Measurements from ENCODE around the gene MT2A.
"Not testable (repeated sequence)": the region's sequence is repeated elsewhere in the genome, so short reads cannot be mapped to it uniquely, and the experiment has no call there.

MT2A gene

DNA sequence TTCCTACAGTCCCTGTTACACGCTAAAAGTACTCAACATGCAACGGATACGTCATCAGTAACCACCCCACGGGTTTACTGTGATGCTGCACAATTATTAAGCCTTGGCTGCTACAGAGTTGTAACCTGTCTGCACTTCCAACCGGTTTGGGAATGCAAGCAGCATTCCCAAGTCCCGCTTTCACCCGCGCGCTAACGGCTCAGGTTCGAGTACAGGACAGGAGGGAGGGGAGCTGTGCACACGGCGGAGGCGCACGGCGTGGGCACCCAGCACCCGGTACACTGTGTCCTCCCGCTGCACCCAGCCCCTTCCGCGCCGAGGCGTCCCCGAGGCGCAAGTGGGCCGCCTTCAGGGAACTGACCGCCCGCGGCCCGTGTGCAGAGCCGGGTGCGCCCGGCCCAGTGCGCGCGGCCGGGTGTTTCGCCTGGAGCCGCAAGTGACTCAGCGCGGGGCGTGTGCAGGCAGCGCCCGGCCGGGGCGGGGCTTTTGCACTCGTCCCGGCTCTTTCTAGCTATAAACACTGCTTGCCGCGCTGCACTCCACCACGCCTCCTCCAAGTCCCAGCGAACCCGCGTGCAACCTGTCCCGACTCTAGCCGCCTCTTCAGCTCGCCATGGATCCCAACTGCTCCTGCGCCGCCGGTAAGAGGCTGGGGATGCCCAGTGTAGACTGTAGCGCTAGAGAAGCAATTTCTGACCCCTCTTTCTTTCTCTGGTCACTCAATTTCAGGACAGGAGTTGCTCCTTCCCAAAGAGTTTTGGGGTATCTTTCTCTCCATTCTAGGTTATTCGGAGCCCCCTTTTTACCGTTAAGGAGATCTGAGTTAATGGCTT is at the start of gene MT2A:
Gene MT2A (plus strand): TSS at position 542 of the 833 bp plus-strand sequence. CDS start 72 bp downstream, at position 614.
- peak; percentile 94 for DNase-seq

- DNase-seq, result no peak
These were observed 49.3 kb upstream of the MT2A start for GRCh38 chr16:56559109-56559508.

- DNase-seq, result no peak
These were observed 47.9 kb upstream of the MT2A start for GRCh38 chr16:56560447-56560846.

GRCh38 chr16:56561126-56561525 is 47.3 kb upstream of the MT2A start:
- DNase-seq, result no peak

DNA sequence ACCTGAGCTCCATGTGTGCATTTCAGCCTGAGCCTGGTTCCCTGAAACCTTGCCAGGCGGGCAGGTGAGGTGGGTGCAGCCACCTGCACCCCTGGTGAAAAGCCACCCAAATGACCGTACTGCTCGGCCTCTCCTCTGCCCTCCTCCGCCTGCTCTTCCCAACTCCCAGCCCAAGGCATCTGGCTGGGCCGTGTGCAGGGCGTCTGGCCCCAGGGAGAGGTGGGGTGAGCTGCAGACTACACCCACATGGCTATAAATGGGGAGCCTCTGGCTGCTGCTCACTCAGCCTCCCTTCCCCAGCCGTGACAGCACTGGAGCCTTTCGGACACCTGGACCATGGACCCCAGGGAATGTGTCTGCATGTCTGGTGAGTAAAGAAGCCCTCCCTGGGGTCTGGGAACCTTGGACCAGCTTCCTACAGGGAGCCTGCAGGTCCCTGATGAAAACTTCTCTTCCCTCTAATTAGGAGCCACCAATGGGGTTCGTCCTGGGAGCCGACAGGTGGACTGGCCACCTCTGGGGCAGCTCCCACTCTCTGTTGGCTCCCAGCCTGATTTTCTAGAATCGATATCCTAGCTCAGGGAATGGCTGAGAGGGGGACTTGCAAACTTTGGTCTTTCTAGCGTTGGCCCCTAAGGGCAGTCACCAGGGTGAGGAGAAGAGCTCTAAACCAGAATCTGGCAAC is 43.4 kb upstream of the MT2A start, which contains the start of gene MT4:
Gene MT4 (plus strand): TSS at position 281 of the 685 bp plus-strand sequence. CDS start 56 bp downstream, at position 337.
- DNase-seq, result no peak

DNA sequence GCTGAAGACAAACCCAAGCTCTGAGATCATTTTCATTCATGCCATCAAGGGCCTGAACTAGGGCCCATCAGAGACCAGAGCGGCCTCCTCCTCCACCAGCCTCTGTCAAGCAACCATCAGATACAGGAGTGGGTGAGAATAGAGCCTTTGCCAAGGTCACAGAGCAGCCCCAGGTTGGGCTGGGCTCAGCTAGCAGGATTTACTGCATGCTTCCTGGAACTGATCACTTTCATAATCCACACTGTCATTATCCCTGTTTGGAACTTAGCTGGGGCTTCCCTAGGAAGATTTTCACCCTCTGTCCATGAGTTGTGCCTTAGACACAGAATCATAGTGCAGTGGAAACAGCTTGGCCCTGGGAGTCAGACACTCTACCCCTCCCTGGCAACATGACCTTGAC is 38.4 kb upstream of the MT2A start:
- DNase-seq, result no peak

DNA sequence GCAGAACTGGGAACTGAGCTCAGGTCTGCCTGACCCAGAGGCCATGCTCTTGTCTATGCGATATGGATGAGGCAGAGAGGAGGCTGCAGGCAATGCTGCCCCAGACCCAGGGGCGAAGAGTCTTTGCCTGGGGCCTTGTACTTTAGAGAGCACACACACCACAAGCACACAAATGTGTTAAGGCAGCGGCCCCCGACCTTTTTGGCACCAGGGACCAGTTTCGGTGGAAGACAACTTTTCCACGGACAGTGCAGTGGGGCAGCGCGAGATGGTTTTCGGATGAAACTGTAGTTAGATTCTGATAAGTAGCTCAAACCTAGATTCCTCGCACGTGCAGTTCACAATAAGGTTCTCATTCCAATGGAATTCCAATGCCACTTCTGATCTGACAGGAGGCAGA is 36.9 kb upstream of the MT2A start:
- no peak for DNase-seq

- no peak for DNase-seq
These were observed 33.8 kb upstream of the MT2A start for GRCh38 chr16:56574625-56575024.

DNA sequence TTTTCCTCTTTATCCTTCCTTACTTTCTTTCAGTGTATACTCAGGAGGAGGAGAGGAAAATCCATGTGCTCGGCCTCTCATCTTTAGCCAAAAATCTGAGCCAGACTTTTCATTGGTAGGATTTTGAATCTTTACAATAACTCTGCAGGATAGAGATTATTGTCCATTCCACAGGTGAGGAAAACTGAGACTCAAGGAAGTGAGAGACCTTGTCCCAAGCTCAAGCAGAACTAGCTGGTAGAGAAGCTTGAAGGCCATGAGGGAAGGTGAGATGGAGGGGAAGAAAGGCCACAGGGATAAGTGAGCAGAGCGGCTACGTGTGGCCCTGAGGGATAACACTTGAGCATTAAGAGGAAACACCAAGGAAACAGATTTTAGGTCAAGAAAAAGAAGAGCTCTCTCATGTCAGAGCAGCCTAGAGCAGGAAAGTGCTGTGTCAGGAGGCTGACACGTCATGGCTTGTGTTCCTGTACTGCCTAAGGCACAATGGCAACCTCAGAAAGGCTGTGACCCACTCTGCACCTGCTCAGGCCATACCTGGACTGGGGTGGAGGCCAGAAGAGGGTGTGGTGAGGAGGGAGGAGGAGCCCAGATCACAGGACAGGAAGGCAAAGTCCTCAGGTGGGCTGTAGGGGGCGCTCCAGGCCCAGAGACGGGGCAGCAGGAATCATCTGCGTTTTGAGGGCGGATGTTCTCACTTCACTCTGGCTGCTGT is 31.6 kb upstream of the MT2A start:
- peak; percentile 96 for DNase-seq

- no peak for DNase-seq
These were observed 31.1 kb upstream of the MT2A start for GRCh38 chr16:56577300-56577625.

DNA sequence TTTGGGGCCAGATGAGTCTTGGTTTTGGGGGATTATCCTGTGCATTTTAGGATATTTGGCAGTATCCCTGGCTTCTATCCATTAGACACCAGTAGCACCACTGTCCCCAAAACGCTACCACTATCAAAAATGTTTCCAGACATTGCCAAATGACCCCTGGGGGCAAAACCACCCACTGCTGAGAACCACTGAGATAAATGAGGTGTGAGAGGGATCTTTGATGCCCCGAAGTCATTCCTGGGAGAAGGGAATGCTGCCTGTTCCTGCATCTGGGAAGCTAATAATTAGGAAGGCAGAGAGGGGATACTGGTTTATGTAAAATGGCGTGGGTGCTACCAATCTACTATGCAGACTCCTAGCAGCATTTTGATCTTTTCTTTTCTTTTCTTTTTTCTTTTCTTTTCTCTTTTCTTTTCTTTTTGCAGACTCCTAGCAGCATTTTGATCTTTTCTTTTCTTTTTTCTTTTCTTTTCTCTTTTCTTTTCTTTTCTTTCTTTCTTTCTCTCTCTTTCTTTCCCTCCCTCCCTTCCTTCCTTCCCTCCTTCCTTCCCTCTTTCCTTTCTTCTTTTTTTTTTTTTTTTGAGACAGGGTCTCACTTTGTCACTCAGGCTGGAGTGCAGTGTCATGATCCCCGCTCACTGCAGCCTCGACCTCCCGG is 27.9 kb upstream of the MT2A start:
- peak; percentile 40 for DNase-seq

DNA sequence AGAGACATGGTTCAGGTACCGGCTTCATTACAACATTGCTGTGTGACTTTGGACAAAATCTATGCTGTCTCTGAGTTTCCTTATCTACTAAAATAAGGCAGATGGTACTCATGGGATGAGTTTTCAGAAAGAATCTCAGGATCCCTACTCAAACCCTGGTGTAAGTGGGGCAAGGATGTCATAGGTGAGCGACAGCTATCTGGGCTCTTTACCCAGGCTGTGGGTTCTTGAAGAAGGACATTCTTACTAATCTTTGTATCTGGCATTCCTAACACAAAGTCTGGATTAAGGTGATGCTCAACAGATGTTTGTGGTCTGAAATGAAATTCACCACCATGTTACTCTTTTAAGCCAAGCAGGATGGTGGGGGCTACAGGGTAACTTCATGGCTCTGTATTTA is 25.5 kb upstream of the MT2A start:
- DNase-seq, result not testable (repeated sequence)

DNA sequence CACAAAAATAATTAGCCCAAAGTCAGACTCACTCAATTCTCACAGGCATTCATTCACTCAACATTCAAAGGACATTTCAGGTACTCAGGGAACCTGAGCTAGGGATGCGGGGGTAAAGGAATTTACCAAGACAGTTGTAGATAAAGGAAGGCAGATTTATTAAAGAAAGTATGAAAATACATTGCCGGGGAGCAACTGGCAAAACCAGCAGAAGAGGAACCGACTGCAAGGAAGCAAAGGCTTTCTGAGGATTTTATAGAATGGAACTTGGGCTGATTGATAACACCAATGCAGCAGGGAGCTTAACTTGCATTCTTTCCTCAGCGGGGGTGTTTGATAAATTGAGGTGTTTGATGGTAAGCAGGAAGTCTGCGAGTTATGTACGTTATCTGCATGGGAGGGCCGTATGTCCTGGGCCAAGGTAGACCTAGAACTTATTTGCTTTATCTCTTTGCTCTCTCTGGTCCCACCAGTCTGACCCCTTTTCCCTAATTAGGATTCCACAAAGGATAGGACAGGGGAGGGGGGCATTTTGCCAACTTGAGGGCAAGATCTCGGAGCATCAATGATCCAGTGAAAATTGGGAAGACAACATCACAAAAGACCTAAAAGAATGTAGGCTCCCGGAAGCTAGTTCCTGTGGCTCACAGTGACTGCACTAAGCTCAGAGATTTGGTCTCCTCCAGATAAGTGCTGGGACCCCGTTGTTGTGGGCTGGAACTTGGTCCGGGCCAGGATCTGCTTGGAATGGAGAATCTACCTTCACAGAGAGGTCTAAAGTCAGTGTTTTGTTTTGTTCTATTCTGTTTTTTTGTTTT is 24.8 kb upstream of the MT2A start:
- no peak for DNase-seq

DNA sequence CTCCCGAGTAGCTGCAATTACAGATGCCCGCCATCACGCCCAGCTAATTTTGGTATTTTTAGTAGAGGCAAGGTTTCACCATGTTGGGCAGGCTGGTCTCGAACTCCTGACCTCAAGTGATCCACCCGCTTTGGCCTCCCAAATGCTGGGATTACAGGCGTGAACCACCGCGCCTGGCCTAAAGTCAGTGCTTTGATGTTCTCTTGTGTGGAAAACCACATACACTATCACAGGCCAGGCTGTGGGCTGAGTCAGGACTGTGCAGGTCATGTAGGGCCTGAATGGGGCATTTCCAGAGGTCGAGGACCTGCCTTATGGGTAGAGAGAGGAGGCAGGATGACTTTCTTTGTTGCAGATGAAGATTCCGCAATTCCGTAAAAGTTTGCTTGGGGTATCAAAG is 24.1 kb upstream of the MT2A start:
- peak; percentile 40 for DNase-seq

DNA sequence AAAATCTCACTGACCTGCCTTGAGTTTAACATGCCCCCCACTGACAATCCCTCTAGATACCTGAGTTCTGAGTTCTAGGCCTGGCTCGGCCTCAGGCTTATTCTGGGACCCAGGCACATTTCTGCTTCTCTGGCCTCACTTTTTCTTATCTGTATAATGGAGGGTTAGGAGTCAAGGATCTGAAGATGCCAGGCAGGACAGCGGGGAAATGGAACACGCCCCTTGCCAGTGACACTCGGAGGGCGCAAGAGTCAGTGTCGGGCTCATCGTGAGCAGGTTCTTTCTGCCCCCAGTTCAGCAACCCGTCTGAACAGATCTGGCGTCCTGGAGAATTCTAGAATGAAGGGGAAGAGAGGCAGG is 19.6 kb upstream of the MT2A start:
- DNase-seq, result no peak

- DNase-seq, result peak; percentile 76
These were observed 19.0 kb upstream of the MT2A start, which contains the start of gene MT3 for GRCh38 chr16:56589141-56590039. TSS of gene MT3 (plus strand) at chr16:56589528. CDS start at chr16:56589591, 63 bp downstream.

GRCh38 chr16:56591377-56592060 is 16.9 kb upstream of the MT2A start:
- DNase-seq, result peak; percentile 40

GRCh38 chr16:56593573-56594291 is 14.7 kb upstream of the MT2A start:
- no peak for DNase-seq

GRCh38 chr16:56594292-56594619 is 14.1 kb upstream of the MT2A start:
- DNase-seq, result no peak
